GM18505 (cell line): ENCODE results near the gene ZNF717.

Source experiments
- ATAC-seq: cut with Tn5 transposase; IDR thresholded peaks from one replicate; pipeline ENCODE4 v1.9.1; 2021; ENCODE audit not compliant: unreplicated experiment
- POLR2A ChIP-seq: IDR thresholded peaks from 4 replicates; pipeline ENCODE4 v1.6.1; 2011; ENCODE audit warnings: borderline replicate concordance; ENCODE audit not compliant: insufficient read depth, insufficient read length; ENCODE audit errors: extremely low read depth

ZNF717 gene

DNA sequence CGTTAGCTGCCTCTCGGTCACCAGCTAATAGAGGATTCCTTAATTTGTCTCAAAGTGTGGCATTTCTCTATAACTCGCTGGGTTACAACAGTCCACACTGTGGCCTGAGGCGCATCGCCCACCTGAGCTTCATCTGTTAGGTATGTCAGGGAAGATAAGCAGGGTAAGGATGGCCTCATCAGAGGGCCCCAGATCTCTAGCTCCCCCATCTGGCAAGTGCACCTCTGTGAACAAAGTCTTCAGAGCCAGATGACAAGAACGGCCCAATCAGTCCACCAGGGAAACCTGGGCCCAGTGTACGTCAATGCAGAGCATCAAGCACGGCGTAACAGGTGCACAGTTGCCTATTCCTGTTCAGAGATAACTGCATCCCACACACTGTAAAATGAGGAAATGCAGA is 98.0 kb downstream of the ZNF717 start:
- TF ChIP-seq POLR2A = no peak
- no peak for ATAC-seq
